ENCODE measurements around the gene KLC3. TPM values are rescaled to one million over a fixed set of nuclear protein-coding genes. Genes with fewer than 3 reads are reported as not detected.
"Not testable (repeated sequence)": the region's sequence is repeated elsewhere in the genome, so short reads cannot be mapped to it uniquely, and the experiment has no call there.

Gene KLC3
- total RNA-seq, 1 experiment from 2014 or later: not detected

DNA sequence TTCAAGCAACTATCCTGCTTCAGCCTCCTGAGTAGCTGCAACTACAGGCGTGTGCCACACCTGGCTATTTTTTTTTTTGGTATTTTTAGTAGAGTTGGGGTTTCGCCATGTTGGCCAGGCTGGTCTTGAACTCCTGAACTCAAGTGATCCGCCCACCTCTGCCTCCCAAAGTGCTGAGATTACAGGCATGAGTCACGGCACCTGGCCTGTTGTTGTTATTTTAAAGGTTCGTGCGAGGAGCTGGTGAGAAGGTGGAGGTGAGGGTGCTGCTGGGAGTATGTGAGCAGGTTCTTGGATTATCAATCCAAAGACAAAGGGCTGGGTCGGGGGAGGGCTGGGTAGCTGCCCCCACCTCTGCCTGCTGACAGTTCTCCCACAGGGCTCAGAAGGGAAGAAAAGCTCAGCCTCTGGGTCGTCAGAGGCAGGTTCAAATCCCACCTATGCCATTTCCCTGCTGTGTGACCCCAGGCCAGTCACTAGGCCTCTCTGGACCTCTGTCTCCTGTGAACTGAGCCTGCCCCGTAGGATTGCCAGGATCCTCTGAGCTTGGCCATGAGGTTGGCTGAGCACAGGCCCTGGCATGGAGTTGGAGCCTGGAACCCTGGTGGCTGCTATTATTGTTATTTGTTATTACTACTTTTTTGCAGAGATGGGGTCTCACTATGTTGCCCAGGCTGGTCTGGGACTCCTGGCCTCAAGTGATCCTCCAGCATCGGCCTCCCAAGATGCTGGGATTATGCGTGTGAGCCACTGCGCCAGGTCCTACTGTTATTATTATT is 19.4 kb upstream of the KLC3 start:
- no peak for DNase-seq (ENCODE audit: low spot score)

DNA sequence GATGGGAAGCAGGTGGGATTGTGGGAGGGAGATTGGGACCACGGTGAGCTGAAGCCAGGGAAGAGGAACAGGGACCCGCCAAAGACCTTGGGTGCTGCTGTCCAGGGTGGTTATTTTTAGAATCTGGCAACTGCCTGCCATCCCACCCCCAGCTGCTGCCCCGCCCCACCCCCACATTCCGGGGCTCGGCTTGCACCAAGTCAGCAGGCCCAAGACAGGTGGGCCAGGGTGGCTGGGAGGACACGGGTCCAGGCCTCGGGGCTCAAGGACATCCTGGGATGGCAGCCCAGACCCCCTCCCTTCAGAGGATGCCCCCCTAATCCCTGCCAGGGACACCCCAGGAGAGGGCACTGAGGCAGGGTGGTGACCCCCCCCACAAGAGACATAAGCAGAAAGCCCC is 18.7 kb upstream of the KLC3 start:
- DNase-seq (ENCODE audit: low spot score): no peak

DNA sequence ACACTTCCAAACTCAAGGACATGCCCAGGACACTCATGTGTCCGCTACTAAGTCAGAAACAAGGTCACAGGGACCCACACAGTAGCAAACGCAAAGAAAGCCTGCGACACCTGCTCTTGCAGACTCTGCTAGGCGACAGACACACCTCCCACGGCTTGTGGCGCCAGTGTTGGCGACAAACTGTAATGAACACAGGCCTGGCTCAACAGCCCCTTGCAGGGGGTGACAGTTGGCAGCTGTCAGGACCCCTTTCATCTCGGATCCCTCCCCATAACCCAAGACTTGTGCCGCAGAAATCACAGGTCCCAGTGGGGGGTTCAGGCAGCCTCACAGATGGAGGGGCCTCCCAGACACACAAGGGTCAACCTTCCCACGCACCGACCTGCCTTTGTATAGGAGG is 18.2 kb upstream of the KLC3 start:
- no peak for DNase-seq (ENCODE audit: low spot score)

DNA sequence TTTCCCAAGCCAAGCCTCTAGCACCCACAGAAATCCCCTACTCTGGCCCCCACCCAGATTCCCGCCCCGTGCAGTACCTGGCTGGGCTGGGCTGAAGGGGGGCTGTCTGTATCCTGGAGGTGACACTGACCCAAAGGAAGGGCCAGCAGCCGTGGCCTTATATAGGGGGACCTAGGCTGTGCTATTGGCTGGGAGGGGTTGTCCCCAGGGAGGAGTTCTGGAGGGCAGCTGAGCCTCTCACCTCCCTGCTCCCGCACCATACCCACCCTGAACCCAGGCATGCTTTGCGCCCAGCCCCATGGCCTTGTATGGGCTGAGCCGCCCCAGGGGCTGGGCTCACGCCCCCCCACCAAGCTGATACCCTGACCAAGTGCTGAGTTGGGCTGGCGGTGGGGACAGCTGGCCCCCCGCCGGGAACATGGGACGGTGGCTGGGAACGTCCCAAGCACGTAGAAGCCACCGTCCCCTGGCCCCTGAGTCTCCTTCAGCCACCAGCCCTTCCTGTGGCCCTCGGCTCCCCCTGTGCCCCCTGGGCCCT is 17.7 kb upstream of the KLC3 start, which contains the start of gene CKM:
Gene CKM (minus strand): TSS at position 132 of the 538 bp plus-strand sequence. CDS start 3,162 bp downstream, outside the sequence.
- DNase-seq (ENCODE audit: low spot score): no peak

DNA sequence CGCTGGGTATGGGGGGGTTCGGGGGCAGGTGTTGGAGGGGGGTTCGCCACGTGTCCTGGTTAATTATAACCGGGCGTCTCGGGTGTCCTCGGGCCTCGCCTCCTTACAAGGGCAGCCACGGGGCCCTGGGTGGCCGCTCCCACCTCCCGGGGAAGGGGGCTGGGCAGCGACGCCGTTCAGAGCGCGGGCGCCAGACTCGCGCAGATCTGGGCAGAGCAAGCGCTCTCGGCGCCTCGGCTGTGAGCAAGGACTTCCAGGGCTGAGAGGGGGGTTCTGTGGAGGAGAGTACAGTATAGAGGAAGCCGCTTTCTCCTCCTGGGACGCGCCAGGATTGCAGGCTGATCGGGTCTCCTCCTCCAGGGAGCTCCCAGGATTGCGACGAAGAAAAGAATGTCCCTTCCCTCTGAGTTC is 16.9 kb upstream of the KLC3 start:
- DNase-seq (ENCODE audit: low spot score): no peak

DNA sequence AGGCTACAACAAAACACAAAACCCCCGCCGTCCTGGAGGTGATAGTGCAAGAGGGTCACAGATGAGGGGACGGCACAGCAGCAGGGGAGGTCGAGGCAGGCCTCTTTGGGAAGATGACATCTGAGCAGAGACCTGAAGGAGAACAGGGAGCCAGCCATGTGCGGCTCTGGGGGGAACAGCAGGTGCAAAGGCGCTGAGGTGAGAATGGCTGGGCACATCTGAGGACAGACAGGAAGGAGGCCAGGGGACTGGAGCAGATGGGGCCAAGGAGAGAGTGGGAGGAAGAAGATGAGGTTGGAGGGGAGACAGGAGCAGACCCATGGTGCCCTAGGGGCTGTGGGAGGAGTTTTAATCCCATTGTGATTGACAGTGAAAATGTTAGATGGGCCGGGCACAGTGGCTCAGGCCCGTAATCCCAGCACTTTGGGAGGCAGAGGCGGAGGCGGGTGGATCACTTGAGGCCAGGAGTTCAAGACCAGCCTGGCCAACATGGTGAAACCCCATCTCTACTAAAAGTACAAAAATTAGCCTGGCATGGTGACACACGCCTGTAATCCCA is 16.1 kb upstream of the KLC3 start:
- DNase-seq (ENCODE audit: low spot score): no peak

DNA sequence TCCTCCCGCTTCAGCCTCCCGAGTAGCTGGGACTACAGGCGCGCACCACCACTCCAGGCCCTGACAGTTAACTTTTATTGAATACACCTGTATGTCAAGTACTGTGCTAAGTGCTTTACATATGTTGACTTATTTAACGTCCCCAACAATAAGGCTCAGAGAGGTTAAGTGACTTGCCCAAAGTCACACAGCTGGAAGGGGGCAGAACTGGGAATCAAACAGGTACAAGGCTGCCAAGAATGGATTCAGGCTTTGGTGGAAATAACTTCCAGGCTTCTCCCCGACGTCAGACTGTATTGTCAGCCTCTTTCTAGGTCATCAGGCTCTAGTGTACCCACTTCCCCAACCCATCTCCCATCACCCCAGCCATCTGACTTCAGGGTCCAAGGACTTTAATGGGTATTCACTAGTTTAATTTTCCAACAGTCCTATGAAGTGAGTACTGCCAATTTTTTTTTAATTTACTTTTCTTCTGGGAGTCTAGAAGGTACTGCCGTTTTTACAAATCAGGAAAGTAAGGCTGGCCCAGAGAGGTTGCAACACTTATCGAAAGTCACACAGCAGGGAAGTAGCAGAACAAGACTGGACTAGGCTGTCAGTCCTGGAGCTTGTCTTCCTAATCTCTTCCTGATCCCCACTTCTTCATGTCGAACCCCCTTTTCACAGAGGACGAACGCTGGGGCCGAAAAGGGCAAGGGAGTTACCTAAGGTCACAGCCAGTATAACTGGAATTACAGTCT is 13.0 kb upstream of the KLC3 start:
- DNase-seq (ENCODE audit: low spot score): no peak

DNA sequence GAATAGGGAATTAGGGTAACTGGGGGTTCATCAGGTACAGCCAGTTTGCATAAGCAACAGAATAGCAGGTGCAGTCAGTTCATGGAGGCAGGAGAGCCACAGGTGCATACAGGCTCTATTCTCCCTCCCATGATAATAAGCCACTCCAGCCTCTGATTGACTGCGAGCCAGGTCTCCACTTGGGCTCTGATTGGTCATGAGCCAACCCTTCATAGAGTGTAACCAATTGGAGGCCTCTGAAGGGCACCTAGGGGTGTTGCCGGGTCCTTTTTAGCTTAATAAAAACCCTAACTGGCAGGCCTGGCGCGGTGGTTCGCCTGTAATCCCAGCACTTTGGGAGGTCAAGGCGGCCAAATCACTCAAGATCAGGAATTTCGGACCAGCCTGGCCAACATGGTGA is 9.1 kb upstream of the KLC3 start:
- no peak for DNase-seq (ENCODE audit: low spot score)

DNA sequence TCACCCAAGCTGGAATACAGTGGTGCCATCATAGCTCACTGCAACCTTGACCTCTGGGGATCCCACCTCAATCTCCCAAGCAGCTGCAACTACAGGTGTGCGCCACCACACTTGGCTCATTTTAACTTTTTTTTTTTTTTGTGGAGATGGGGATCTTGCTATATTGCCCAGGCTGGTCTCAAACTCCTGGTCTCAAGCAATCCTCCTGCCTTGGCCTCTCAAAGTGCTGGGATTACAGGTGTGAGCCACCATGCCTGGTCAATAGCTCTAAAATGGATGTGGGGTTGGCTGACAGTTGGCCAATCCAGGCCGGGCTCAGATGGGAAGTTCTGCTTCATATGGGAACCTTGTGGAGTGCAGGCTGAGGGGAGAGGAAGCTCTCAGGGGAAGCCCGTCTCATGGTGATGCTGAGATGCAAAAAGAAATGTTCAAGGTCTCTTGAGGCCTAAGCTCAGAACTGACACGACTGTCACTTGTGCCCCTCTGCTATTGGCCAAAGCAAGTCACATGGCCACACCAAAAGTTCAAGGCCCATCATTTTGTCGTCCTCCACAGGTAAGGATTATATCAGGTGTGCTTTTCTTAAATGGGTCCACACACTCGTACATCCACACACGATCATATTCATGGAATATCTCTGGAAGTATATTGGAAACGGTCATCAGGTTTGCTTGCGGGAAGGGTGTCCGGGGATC is 6.8 kb upstream of the KLC3 start:
- no peak for DNase-seq (ENCODE audit: low spot score)

DNA sequence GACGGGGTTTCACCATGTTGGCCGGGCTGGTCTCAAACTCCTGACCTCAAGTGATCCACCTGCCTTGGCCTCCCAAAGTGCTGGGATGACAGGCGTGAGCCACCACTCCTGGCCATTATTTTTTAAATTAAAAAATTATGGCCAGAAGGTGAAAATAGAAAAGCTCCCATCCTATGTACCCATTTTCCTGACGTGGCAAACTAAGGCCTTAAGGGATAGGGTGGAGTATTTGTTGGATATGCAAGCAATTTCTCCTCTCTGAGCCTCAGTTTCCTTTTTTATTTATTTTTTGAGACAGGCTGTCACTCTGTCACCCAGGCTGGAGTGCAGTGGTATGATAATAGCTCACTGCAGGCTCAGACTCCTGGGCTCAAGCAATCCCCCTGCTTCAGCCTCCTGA is 5.7 kb upstream of the KLC3 start:
- DNase-seq (ENCODE audit: low spot score): not testable (repeated sequence)

DNA sequence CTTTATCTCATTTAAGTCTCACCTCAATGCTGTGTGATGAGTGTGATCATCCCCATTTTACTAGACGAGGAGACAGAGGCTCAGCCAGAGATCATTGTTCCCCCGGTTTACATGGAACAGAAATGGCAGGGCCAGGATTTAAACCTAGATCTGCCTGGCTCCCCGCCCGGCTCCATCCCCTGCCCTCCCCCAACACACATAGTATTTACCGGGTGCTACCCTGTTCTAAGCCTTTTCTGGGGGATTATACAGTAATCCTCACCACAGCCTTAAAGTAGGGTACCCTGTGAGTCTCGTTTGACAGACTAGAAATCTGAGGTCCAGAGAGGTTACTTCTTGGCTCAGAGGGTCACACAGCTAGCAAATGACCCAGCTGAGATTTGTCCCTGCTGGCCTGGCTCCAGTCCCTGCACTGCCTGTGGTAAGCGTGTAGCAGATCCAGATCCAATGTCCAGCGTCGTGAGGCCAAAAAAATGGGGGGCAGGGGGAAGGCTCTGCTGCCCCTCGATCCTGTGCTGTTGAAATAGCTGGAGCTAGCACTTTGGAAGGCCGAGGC is 3.8 kb upstream of the KLC3 start:
- no peak for DNase-seq (ENCODE audit: low spot score)

DNA sequence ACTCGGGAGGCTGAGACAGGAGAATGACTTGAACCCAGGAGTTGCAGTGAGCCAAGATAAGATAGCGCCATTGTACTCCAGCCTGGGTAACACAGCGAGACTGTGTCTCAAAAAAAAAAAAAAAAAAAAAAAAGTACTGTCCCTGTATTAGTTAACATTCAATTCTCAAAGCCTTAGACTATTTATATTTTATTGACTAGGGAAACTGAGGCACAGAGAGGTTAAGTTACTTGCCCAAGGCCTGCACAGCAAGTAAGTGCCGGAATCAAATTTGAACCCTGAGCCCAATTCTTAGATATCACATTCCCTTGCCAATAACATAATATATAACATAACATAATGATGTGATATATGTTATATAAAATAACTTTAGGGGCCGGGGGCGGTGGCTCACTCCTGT is 921 bp upstream of the KLC3 start:
- no peak for DNase-seq (ENCODE audit: low spot score)

DNA sequence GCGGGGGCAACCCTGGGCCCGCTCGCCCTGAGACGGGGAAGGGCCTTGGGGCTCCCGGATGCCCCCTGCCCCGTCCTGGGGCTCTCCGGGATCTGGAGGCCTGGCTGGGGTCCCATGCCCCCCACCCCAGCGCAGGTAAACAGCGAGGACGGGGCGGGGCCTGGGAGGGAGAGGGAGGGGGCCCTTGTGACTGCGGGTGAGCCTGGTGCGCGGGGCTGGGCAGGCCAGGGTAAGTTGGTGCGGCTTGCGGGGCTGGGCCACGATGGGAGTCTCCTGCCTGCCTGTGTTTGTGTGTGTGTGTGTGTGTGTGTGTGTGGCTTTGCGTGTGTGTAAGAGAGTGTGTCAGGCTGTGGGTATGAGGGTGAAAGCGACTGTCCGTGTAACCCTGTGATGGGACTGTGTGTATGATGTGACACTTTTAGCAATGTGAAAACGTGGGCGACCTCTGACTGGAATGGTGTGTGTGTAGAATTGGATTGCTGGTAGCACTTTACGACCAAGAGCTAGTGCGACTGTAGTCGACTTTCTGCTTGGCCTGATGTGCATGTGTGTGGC is 426 bp downstream of the KLC3 start:
- no peak for DNase-seq (ENCODE audit: low spot score)

DNA sequence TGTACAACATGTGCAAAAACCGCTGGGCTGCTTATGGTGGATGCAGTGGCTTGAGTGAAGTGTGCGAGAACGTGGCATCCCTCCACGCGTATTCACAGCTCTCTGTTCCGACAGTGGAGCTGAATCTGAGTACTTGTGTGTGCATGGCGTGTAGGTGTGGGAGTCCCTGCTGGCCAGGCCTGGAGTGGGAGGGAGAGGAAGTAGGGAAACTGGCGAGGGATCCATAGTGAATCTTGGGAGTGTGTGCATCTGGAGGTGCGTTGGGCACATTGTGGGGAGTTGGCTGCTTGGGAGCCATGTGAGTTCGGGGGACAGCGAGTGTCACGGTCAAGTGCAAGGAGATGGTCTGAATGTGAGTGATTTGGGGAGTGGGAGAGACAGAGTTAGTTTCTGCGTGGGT is 2.4 kb downstream of the KLC3 start:
- DNase-seq (ENCODE audit: low spot score): no peak

DNA sequence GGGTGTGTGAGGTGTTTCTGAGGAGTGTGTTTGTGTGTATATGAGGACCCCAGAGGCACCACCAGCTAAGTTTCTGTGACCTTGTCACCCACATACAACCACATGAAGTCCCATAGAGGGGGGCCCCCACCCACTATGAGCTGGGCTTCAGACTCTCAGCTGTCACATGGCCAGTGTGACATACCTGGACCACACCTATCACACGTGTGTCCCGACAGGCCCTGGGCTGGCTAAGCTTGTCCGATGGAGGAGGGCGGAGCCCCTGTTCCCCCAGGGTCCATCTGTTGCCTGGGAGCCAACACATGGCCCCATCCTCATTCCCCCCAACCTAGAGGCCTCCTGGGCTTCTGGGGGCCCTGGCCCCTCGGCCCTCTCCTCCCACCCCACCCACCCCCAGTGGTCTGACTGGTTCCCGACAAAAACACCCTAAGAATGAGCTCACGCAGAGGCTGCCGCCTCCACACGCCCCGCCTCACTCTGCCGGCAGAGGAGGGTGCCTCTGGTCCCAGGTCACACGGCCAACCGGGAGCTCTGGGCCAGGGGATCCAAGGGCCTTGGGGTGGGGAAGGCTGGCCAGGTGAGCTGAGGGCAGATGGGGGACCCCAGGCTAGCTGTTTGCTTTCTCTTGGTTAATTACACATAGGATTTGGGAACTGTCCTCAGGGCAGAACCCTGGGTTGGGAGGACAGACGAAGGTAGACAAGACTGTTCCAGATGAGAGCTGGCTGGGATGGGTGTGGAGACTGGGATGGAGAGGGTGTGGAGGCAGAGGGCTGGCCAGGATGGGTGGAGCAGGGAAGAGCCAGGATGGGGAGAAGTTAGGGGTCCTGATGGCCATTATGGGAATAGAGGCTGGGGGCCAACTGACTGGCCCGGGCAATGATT is 4.3 kb downstream of the KLC3 start:
- no peak for DNase-seq (ENCODE audit: low spot score)

DNA sequence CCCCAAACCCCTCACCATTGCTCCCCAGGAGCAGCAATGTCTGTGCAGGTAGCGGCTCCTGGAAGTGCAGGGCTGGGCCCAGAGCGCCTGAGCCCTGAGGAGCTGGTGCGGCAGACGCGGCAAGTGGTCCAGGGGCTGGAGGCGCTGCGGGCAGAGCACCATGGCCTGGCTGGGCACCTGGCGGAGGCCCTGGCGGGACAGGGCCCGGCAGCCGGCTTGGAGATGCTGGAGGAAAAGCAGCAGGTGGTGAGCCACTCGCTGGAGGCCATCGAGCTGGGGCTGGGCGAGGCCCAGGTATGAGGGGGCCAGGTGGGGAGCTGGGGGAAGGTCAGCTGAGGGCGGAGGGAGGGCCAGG is 4.9 kb downstream of the KLC3 start:
- DNase-seq (ENCODE audit: low spot score): no peak

DNA sequence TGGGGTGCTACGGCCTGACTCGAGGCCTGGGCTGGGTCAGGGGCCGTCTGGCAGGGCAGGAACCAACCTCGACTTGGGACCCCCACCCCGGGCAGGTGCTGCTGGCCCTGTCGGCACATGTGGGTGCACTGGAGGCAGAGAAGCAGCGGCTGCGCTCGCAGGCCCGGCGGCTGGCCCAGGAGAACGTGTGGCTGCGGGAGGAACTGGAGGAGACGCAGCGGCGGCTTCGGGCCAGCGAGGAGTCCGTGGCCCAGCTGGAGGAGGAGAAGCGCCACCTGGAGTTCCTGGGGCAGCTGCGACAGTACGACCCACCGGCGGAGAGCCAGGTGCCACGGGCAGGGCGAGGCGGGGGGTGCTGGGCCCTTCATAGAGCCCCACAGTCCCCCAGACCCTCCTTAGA is 5.9 kb downstream of the KLC3 start:
- no peak for DNase-seq (ENCODE audit: low spot score)

DNA sequence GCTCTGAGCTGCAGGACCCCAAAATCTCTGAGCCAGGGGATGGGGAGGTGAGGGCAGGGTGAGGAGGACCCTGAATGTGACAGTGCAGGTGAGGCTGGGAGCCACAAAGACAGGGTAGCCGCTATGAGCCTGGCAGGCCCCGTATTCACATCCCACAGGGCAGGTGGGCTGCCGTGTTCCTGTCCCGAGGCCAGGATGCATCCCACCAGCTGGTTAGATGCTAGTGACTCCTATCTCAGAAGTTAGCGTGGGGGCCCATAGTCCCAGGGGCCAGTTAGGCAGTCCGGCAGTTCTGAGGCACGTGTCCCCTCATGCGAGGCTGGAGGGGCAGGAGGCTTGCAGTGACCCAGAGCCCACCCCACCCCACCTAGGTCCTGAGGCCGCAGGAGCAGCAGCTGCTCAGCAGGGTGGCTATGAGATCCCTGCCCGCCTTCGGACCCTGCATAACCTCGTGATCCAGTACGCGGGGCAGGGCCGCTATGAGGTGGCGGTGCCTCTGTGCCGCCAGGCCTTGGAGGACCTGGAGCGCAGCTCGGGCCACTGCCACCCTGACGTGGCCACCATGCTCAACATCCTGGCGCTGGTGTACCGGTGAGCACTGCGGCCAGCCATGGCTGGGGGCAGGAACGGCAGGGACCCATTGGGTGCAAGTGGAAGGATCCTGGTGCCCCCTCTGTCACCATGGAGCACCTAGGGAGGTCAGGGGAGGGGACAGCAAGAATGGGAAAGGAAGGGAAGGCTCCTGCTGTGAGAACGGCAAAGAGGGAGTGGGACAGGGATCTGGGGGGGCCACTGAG is 7.2 kb downstream of the KLC3 start:
- DNase-seq (ENCODE audit: low spot score): no peak

DNA sequence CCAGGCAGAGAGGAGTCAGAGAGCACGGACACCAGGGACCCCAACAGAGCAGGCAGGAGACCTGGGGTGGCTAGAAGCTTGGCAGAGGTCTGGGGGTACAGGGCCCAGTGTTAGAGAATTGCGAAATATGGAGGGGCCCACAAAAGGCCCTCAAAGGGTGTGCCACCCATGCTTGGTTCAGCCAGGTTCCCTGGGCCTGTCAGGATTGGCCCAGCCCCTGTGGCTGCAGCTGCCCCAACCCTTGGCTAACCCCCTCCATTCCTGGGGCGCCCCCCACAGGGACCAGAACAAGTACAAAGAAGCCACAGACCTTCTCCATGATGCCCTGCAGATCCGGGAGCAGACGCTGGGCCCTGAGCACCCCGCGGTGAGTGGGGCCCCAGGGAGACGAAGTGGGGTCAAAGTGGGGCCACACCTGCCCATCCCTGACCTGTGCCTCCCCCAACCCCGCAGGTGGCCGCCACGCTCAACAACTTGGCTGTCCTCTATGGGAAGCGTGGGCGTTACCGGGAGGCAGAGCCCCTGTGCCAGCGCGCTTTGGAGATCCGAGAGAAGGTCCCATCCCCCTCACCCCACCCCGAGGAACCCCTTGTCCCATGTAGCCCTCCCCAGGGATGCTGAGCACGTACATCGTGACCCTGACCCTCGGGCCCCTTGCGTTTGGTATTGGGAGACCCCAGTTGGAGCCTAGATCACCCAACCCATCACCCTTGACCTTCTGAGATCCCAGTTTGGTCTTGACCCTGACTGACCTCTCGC is 8.0 kb downstream of the KLC3 start:
- no peak for DNase-seq (ENCODE audit: low spot score)
